ENCODE results near the gene APOBEC2.

- no peak for TF ChIP-seq CTCF (conservative IDR thresholded peaks at IDR 0.05; ENCODE audit: low read length)
- no peak for TF ChIP-seq EZH2phosphoT487 (IDR thresholded peaks at IDR 0.05; ENCODE audit: borderline replicate concordance, low read depth, low read length)
These were observed 10.9 kb downstream of the APOBEC2 start for GRCh38 chr6:41063884-41064285.
